Testis (tissue), 3 donors: ENCODE measurements around the gene ARID1B. TPM values are rescaled to one million over a fixed set of nuclear protein-coding genes. Genes with fewer than 3 reads are reported as not detected.

Source experiments
- DNase-seq: peaks from one replicate; pipeline ENCODE4 v3.0.0-alpha.2; 2019
- H3K27ac ChIP-seq, 2 donors: fragments of 200-600 bp; sonication (generic); one replicate each; pipeline ENCODE4 v1.5.1; 2019
- H3K27me3 ChIP-seq: fragments of 200-600 bp; sonication (generic); one replicate; pipeline ENCODE4 v1.5.1; 2019
- H3K36me3 ChIP-seq: fragments of 200-600 bp; sonication (generic); one replicate; pipeline ENCODE4 v1.5.1; 2017; ENCODE audit warnings: low read depth; ENCODE audit errors: missing control alignments
- H3K4me1 ChIP-seq: fragments of 200-600 bp; sonication (generic); one replicate; pipeline ENCODE4 v1.5.1; 2019
- H3K4me3 ChIP-seq, 2 donors: fragments of 200-600 bp; sonication (generic); one replicate each; pipeline ENCODE4 v1.5.1; 2017 to 2019
- H3K9me3 ChIP-seq: fragments of 200-600 bp; sonication (generic); one replicate; pipeline ENCODE4 v1.5.1; 2017
- POLR2A ChIP-seq: fragments of 450-650 bp; IDR thresholded peaks from one replicate; pipeline ENCODE4 v1.6.1; 2017; ENCODE audit warnings: antibody characterized with exemption, mild to moderate bottlenecking, moderate library complexity
- WGBS, 2 donors: methylation state at CpG; one replicate each; pipeline ENCODE4 v1.1.5; 2018; 5-methylcytosine and 5-hydroxymethylcytosine counted together
- intact Hi-C: fragments of 100-400 bp; cut with DNase I; formaldehyde crosslinking; loops from one replicate; pipeline ENCODE4 v1.15.1; 2023; ENCODE audit warnings: low total_unique reads
- polyA plus RNA-seq: library from polyadenylated mRNA; stranded (reverse); fragments of 350-450 nt; fragmentation: Illumina TruSeq; extraction: RNeasy Lipid Tissue Mini Kit (QIAGEN cat#74804); gene quantifications from one replicate; pipeline ENCODE4 v1.2.3, GENCODE V29; 2014; ENCODE audit warnings: low read depth, low replicate concordance; ENCODE audit not compliant: insufficient read depth
- total RNA-seq, 2 donors: library from RNA; depleted of rRNA; stranded (reverse); fragments of >200 nt; gene quantifications; one replicate each; pipeline ENCODE4 v1.2.3, GENCODE V29; 2016
- TF ChIP-seq, protein P1 (sequence below), 3 experiments: fragments of 450-650 bp in 2 of 3; fragments of 200-600 bp in 1 of 3; sonication (generic) in 1 of 3; IDR thresholded peaks; one replicate each; pipeline ENCODE4 v1.5.1; 2016 to 2019; ENCODE audit warnings: antibody characterized with exemption in 3 of 3, mild to moderate bottlenecking in 2 of 3, moderate library complexity in 1 of 3

ARID1B gene
- total and polyA plus RNA-seq, 3 donors from 2014 or later = 26.2 to 126 (median 103) TPM

- no peak for TF ChIP-seq POLR2A
- TF ChIP-seq, protein P1, sequence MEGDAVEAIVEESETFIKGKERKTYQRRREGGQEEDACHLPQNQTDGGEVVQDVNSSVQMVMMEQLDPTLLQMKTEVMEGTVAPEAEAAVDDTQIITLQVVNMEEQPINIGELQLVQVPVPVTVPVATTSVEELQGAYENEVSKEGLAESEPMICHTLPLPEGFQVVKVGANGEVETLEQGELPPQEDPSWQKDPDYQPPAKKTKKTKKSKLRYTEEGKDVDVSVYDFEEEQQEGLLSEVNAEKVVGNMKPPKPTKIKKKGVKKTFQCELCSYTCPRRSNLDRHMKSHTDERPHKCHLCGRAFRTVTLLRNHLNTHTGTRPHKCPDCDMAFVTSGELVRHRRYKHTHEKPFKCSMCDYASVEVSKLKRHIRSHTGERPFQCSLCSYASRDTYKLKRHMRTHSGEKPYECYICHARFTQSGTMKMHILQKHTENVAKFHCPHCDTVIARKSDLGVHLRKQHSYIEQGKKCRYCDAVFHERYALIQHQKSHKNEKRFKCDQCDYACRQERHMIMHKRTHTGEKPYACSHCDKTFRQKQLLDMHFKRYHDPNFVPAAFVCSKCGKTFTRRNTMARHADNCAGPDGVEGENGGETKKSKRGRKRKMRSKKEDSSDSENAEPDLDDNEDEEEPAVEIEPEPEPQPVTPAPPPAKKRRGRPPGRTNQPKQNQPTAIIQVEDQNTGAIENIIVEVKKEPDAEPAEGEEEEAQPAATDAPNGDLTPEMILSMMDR (IDR thresholded peaks at IDR 0.05) = no peak
- Histone ChIP-seq H3K4me3 (no peak overlapping the region), H3K4me1 (no peaks in the 10 kb centered on the region), H3K9me3 (no peaks in the 10 kb centered on the region), H3K36me3 (no peaks in the 10 kb centered on the region), H3K27me3 (no peaks in the 10 kb centered on the region), H3K27ac (no peak overlapping the region)
- intact Hi-C loops = no loop called here
- DNase-seq = peak; percentile 65
- WGBS, 2 donors = 57 to 70% methylated on average over 12 of the region's 12 CpGs
These were observed 390.7 kb downstream of the ARID1B start for GRCh38 chr6:157167837-157168236.

DNA sequence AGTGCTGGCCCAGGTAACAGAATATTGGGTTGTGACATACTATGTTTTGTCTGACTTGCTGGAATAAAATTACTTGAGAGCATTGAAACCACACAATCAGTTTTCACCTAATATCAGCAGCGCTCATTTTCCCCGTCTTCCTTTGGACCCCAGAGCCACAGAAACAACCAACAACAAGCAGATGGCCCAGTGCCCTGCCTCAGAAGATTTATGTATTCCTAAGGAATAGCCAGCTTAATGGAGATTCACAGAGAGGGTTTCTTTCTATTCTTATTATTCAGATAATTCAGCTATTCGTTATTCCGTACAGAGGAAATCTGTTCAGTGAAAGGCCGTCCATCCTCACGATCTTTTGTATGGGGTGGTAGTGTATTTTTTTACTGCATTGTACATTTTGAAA, 391.3 kb downstream of the ARID1B start:
- intact Hi-C loops = no loop called here
- Histone ChIP-seq H3K9me3 (no peaks in the 10 kb centered on the region), H3K27ac (peak overlapping the region in 1 of 2 donors; percentile 1), H3K4me1 (no peaks in the 10 kb centered on the region), H3K36me3 (no peaks in the 10 kb centered on the region), H3K4me3 (no peak overlapping the region), H3K27me3 (no peaks in the 10 kb centered on the region)
- DNase-seq = no peak
- 77 to 87% methylated on average over 6 of the region's 6 CpGs for WGBS, 2 donors
- TF ChIP-seq POLR2A = no peak

- DNase-seq = no peak
- intact Hi-C loops = no loop called here
- no peaks in the 10 kb centered on the region for H3K27me3 ChIP-seq
- no peaks in the 10 kb centered on the region for H3K36me3 ChIP-seq
- no peak overlapping the region for H3K4me3 ChIP-seq
- no peak overlapping the region for H3K27ac ChIP-seq
- WGBS, 2 donors = 71 to 73% methylated on average over 3 of the region's 3 CpGs
- TF ChIP-seq POLR2A = no peak
- TF ChIP-seq, protein P1 (IDR thresholded peaks at IDR 0.05) = no peak
- H3K9me3 ChIP-seq = no peaks in the 10 kb centered on the region
- H3K4me1 ChIP-seq = no peaks in the 10 kb centered on the region
These were observed 392.0 kb downstream of the ARID1B start for GRCh38 chr6:157169226-157169625.

GRCh38 chr6:157169656-157170055, 392.5 kb downstream of the ARID1B start:
- Histone ChIP-seq H3K4me3 (no peak overlapping the region), H3K27me3 (no peaks in the 10 kb centered on the region), H3K27ac (no peak overlapping the region), H3K36me3 (no peaks in the 10 kb centered on the region), H3K9me3 (no peaks in the 10 kb centered on the region), H3K4me1 (no peaks in the 10 kb centered on the region)
- WGBS, 2 donors = 66 to 76% methylated on average over 5 of the region's 5 CpGs
- DNase-seq = no peak
- no peak for TF ChIP-seq POLR2A
- TF ChIP-seq, protein P1 (IDR thresholded peaks at IDR 0.05) = no peak
- intact Hi-C loops = no loop called here

DNA sequence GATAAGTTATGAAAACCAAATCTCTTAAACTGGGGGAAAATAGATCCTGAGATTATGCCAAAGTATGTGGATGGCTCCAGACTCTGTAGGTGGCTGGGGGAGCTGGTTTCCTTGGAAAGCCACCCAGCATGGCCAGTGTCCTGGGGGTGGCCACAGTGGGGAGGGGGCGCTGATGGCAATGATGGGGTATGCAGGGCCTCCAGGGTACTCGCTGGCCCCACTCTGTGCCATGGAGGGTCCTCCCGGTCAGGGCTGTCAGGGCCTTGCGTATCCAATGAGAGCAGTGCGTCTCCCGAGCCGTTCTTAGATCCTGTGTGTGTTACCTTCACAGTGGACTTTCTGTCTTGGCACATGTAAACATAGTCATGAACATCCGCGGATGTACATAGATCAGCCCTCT, 393.4 kb downstream of the ARID1B start:
- Histone ChIP-seq H3K9me3 (no peaks in the 10 kb centered on the region), H3K27ac (no peak overlapping the region), H3K36me3 (no peaks in the 10 kb centered on the region), H3K4me1 (no peaks in the 10 kb centered on the region), H3K4me3 (no peak overlapping the region), H3K27me3 (no peaks in the 10 kb centered on the region)
- WGBS, 2 donors = 95 to 99% methylated on average over 7 to 9 of the region's 9 CpGs
- no peak for DNase-seq
- TF ChIP-seq, protein P1 (IDR thresholded peaks at IDR 0.05) = no peak
- no peak for TF ChIP-seq POLR2A
- intact Hi-C loops = no loop called here
